Measurements from ENCODE around the gene ZFHX3. TPM values are rescaled to one million over a fixed set of nuclear protein-coding genes. Genes with fewer than 3 reads are reported as not detected.
A peak's percentile ranks its signal among the peaks of the same experiment; 100 is the strongest.

The ZFHX3 gene
- total and polyA plus RNA-seq, 3 donors from 2014 or later: 3.3 to 19.9 (median 15.7) TPM

DNA sequence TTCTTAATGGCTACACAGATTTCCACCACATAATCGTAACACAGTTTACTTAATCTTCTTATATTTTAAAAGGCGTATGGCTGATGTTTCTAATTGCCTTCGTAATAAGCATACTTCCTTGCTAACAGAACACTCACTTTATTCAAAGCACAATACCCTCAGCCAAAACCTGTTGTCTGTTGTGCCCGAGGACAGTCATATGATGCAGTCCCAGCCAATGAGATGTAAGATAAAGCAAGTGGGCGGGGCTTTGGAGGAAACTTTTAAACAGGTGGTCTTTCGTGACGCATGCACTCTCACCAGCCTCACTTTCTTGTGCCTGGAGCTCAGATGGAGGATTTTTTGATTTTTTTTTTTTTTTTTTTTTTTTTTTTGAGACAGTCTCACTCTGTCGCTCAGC is 174.1 kb downstream of the ZFHX3 start:
- WGBS, 2 donors: 56 to 83% methylated on average over 8 of the region's 8 CpGs
- intact Hi-C loops (cut with DNase I; ENCODE audit: low total_unique reads): no loop called here

DNA sequence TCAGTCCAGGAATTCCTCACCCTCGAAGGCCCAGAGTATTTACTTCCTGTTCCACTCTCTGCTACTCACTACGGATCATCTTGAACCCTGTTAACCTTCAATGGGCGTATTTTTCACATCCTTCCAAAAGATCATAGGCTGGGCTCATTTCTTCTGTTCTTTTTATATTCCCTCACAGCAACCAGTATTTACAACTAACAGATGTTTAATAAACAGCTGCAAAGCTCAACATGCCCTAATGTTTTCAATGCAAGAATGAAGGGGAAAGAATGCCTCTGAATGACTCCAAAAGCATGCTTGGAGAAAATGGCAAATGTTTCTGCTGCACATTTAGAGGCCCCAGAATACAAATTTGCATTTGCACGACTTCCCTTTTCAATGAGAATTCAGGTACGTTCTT is 174.9 kb downstream of the ZFHX3 start:
- Histone ChIP-seq H3K36me3 (ENCODE audit: low read depth, missing control alignments) (no peaks in the 10 kb centered on the region), H3K9me3 (no peaks in the 10 kb centered on the region), H3K4me1 (peaks cover 12% of the 10 kb centered on the region), H3K4me3 (no peak overlapping the region), H3K27me3 (no peaks in the 10 kb centered on the region), H3K27ac (no peak overlapping the region)
- intact Hi-C loops (cut with DNase I; ENCODE audit: low total_unique reads): no loop called here
- TF ChIP-seq, protein P1, sequence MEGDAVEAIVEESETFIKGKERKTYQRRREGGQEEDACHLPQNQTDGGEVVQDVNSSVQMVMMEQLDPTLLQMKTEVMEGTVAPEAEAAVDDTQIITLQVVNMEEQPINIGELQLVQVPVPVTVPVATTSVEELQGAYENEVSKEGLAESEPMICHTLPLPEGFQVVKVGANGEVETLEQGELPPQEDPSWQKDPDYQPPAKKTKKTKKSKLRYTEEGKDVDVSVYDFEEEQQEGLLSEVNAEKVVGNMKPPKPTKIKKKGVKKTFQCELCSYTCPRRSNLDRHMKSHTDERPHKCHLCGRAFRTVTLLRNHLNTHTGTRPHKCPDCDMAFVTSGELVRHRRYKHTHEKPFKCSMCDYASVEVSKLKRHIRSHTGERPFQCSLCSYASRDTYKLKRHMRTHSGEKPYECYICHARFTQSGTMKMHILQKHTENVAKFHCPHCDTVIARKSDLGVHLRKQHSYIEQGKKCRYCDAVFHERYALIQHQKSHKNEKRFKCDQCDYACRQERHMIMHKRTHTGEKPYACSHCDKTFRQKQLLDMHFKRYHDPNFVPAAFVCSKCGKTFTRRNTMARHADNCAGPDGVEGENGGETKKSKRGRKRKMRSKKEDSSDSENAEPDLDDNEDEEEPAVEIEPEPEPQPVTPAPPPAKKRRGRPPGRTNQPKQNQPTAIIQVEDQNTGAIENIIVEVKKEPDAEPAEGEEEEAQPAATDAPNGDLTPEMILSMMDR (IDR thresholded peaks at IDR 0.05): no peak
- no peak for TF ChIP-seq POLR2A (IDR thresholded peaks at IDR 0.05)
- WGBS, 2 donors: 52 to 66% methylated on average over 5 of the region's 5 CpGs
- DNase-seq: no peak

More for the DNA sequence above, 174.1 kb downstream of the ZFHX3 start:
- Histone ChIP-seq H3K27me3 (no peaks in the 10 kb centered on the region), H3K27ac (no peak overlapping the region), H3K4me1 (peaks cover 20% of the 10 kb centered on the region), H3K9me3 (no peaks in the 10 kb centered on the region), H3K4me3 (peak overlapping the region; percentile 36 to 43), H3K36me3 (ENCODE audit: low read depth, missing control alignments) (no peaks in the 10 kb centered on the region)
- DNase-seq: peak; percentile 72
- TF ChIP-seq, protein P1 (IDR thresholded peaks at IDR 0.05): no peak
- no peak for TF ChIP-seq POLR2A (IDR thresholded peaks at IDR 0.05)

DNA sequence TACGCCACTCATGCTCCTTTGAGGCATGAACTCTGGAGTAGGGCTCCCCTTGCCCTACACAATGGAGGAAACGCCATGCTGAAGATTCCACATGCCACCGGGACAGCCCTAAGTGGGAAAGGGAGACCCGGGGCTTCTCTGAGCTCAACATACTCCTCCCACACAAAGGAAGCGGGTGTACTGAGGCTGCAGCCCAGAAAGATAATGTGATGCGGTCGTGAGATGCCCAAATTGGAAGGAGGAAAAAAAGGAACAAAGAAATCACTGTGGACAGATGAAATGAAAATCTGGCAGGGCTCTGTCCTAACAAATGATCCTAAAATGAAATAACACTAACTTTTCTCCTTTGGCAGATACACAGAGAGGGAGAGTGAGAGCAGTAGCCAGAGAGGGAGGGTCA is 182.1 kb downstream of the ZFHX3 start:
- Histone ChIP-seq H3K36me3 (ENCODE audit: low read depth, missing control alignments) (no peaks in the 10 kb centered on the region), H3K4me1 (no peaks in the 10 kb centered on the region), H3K27me3 (no peaks in the 10 kb centered on the region), H3K27ac (no peak overlapping the region), H3K9me3 (no peaks in the 10 kb centered on the region), H3K4me3 (no peak overlapping the region)
- DNase-seq: no peak
- 74 to 80% methylated on average over 7 of the region's 7 CpGs for WGBS, 2 donors
- intact Hi-C loops (cut with DNase I; ENCODE audit: low total_unique reads): no loop called here
- TF ChIP-seq POLR2A (IDR thresholded peaks at IDR 0.05): no peak
- TF ChIP-seq, protein P1 (IDR thresholded peaks at IDR 0.05): no peak

DNA sequence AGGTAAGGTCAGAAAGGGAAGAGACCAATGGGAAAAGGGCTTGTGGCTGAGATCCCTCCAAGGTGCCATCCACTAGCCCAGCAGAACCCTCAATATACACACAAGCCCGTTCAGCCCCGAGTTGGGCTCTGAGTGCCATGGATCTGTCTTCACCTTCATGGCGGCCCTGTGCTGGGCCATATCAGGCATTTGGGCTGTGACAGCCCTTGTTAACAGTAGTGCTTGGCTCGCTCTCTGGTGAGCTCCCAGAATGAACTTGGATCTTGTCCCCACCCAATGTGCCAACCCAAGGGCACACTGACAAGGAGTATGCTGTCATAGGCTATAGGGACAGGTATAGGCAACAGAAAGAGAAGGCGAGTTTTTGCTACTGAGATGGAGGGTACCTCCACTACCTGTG is 182.7 kb downstream of the ZFHX3 start:
- Histone ChIP-seq H3K27me3 (no peaks in the 10 kb centered on the region), H3K4me3 (no peak overlapping the region), H3K4me1 (no peaks in the 10 kb centered on the region), H3K36me3 (ENCODE audit: low read depth, missing control alignments) (no peaks in the 10 kb centered on the region), H3K9me3 (no peaks in the 10 kb centered on the region), H3K27ac (no peak overlapping the region)
- intact Hi-C loops (cut with DNase I; ENCODE audit: low total_unique reads): no loop called here
- no peak for TF ChIP-seq POLR2A (IDR thresholded peaks at IDR 0.05)
- TF ChIP-seq, protein P1 (IDR thresholded peaks at IDR 0.05): no peak
- DNase-seq: no peak
- WGBS, 2 donors: 92 to 96% methylated on average over 5 of the region's 5 CpGs

DNA sequence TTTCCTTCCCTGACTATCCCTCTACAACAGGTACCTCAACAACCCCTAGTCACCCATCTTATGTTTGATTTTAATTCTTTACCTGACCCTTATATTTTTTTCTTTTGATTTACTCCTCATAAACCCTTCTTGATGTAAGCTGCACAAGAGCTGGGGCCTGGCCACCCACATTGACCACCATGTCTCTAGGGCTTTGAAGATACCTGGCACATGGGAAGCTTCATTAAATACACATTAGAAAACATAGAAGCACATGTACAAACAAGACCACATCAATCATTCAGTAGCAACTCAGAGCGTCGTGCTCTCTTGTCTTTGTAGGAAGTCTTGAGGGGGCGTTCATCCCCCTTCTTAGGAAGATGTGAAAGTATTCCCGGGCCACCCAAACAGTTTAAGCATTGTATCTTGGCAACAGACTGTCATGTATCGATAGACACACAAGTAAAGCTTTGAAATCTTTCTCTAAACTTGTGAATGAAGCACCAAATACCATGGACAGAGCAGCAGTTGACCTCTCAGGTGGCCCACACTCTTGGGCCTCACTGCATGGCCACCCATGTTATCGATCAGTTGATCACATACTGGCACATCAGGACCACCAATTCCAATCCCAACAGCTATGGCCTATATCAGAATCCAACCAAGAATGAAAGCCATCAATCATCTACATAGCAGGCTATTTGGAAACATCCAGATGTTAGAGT is 183.6 kb downstream of the ZFHX3 start:
- DNase-seq: no peak
- no peaks in the 10 kb centered on the region for H3K4me1 ChIP-seq
- H3K9me3 ChIP-seq: no peaks in the 10 kb centered on the region
- no peak overlapping the region for H3K4me3 ChIP-seq
- no peaks in the 10 kb centered on the region for H3K36me3 ChIP-seq (ENCODE audit: low read depth, missing control alignments)
- no peaks in the 10 kb centered on the region for H3K27me3 ChIP-seq
- H3K27ac ChIP-seq: no peak overlapping the region
- TF ChIP-seq, protein P1 (IDR thresholded peaks at IDR 0.05): no peak
- TF ChIP-seq POLR2A (IDR thresholded peaks at IDR 0.05): no peak
- intact Hi-C loops (cut with DNase I; ENCODE audit: low total_unique reads): no loop called here
- WGBS, 2 donors: 89 to 95% methylated on average over 6 of the region's 6 CpGs

Measured in testis (tissue), 3 donors.